ENCODE measurements around the gene PRAMEF18.
"Not testable (repeated sequence)": the region's sequence is repeated elsewhere in the genome, so short reads cannot be mapped to it uniquely, and the experiment has no call there.

PRAMEF18 gene

DNA sequence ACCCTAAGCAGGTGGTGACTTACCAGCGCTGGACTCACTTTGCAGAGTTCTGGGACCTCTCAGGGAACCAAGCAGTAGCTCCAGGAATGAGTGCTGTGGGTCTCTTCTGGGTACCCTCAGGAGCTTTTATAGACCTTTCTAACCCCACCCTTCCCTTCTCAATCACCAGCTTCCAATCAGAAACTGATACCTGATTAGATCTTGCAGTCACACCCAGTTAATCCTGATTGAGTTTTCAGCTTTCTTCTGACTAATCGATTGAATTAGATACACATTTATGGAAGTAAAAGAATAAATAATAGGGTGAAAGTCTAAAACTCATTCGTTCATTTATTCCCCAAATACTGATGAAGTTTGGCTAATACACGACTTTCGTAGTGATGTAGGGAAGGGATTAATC, 24.6 kb downstream of the PRAMEF18 start, which contains the start of gene PRAMEF13:
Gene PRAMEF13 (minus strand): TSS at position 101 of the 400 bp plus-strand sequence. CDS start 1,820 bp downstream, outside the sequence.
- DNase-seq (ENCODE audit: low read depth) = not testable (repeated sequence)

Data from stimulated activated CD4-positive, alpha-beta T cell treated with anti-CD3 and anti-CD28 coated beads, Interleukin-2, amount 100 ng/mL, for 4 hours (primary cell).